BJ (cell line): ENCODE data around the gene FARP1. TPM values are rescaled to one million over a fixed set of nuclear protein-coding genes. Genes with fewer than 3 reads are reported as not detected.
"Not testable (repeated sequence)": the region's sequence is repeated elsewhere in the genome, so short reads cannot be mapped to it uniquely, and the experiment has no call there.

Source experiments
- CTCF ChIA-PET: fragments of 350-600 bp; formaldehyde crosslinking; extraction: SDS; loops from one replicate; lab custom pipeline; 2021; ENCODE audit warnings: antibody characterized with exemption, inconsistent platforms; lab: Yijun Ruan, JAX
- POLR2A ChIA-PET: fragments of 300-600 bp; sonication (Branson Sonifier 250); formaldehyde crosslinking; extraction: SDS; loops from one replicate; lab custom pipeline; 2021; ENCODE audit warnings: antibody characterized with exemption; lab: Charles Lee
- DNase-seq: peaks from one replicate; pipeline ENCODE4 v3.0.0-alpha.2; 2011; ENCODE audit warnings: low read depth
- H3K27me3 ChIP-seq: 2 replicates; pipeline ENCODE4 v1.6.0; 2011; ENCODE audit warnings: low read length; ENCODE audit not compliant: control insufficient read depth, insufficient read depth
- H3K36me3 ChIP-seq: 2 replicates; pipeline ENCODE4 v1.5.1; 2011; ENCODE audit warnings: low read length; ENCODE audit not compliant: control insufficient read depth, insufficient read depth
- H3K4me3 ChIP-seq: 2 replicates; pipeline ENCODE4 v1.5.1; 2011; ENCODE audit warnings: low read depth, mild to moderate bottlenecking, control low read depth, low read length
- polyA plus RNA-seq: library from polyadenylated mRNA; depleted of rRNA; stranded (reverse); fragments of >200 nt; gene quantifications from 2 replicates; pipeline ENCODE4 v1.2.3, GENCODE V29; 2011
- TF ChIP-seq, protein P1 (sequence below): IDR thresholded peaks from 2 replicates; pipeline ENCODE4 v1.5.1; 2011; ENCODE audit warnings: low read depth, mild to moderate bottlenecking, control low read depth, inconsistent platforms, low read length, moderate library complexity; ENCODE audit not compliant: insufficient read depth

Gene FARP1
- polyA plus RNA-seq, 1 experiment, result 64.0 TPM

DNA sequence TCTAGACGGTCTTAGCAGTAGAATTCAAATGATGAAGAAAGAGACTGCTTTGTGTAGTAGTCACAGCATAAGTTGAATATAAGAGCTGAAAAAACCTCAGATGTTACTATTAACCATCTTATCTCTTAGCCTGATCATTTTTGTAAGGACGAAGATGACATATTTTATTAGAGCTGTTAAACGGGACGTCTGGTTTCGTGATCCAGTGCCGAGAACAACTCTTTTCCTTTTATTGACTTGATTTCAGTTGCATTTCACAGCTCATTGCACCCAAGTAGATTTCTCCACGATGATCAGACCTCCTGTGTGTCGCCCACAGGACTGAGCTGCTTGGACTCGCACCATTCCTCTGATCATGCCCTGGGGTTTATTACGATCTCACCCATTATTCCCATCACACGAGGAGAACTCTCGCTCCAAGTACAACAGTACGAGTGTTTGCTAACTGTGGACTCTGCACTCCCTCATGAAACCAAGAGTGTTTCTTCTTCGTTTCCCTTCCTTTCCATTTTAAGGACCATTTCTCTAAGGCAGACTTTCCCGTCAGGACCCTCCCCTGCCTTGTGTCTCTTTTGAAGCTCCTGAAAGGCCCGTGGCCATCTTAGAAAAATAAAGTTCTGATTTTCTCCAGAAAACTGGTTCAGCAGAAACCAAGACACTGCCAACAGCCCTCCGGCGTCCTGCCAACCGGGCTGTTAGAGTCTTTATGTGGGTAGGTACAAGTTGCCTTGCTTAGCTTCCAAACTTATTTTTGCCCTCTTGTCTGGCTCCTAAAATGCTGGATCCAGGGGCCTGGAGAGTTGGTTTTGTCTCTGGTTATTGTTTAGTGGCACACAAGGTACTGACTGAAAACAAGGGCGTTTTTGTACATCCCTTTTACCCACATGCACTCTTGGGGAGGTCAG lies 82.4 kb downstream of the FARP1 start:
- POLR2A ChIA-PET, result no interaction called here
- Histone ChIP-seq H3K36me3 (peaks cover 2% of the 10 kb centered on the region), H3K4me3 (no peak overlapping the region), H3K27me3 (no peaks in the 10 kb centered on the region)
- no peak for DNase-seq
- CTCF ChIA-PET, result interaction anchor here (0.5 to 1.5 kb wide), 5 partner anchors 9 to 174 kb away, joined by 3 read pairs; no protein-coding TSS in a partner anchor
- TF ChIP-seq, protein P1, sequence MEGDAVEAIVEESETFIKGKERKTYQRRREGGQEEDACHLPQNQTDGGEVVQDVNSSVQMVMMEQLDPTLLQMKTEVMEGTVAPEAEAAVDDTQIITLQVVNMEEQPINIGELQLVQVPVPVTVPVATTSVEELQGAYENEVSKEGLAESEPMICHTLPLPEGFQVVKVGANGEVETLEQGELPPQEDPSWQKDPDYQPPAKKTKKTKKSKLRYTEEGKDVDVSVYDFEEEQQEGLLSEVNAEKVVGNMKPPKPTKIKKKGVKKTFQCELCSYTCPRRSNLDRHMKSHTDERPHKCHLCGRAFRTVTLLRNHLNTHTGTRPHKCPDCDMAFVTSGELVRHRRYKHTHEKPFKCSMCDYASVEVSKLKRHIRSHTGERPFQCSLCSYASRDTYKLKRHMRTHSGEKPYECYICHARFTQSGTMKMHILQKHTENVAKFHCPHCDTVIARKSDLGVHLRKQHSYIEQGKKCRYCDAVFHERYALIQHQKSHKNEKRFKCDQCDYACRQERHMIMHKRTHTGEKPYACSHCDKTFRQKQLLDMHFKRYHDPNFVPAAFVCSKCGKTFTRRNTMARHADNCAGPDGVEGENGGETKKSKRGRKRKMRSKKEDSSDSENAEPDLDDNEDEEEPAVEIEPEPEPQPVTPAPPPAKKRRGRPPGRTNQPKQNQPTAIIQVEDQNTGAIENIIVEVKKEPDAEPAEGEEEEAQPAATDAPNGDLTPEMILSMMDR, result no peak

GRCh38 chr13:98226496-98226895 lies 83.6 kb downstream of the FARP1 start:
- H3K36me3 ChIP-seq, result peaks cover 2% of the 10 kb centered on the region
- ChIA-PET CTCF (no interaction called here), POLR2A (no interaction called here)
- no peak for DNase-seq
- no peak overlapping the region for H3K4me3 ChIP-seq
- H3K27me3 ChIP-seq, result no peaks in the 10 kb centered on the region
- TF ChIP-seq, protein P1, result no peak

GRCh38 chr13:98228661-98229341 lies 85.9 kb downstream of the FARP1 start:
- ChIA-PET CTCF (interaction anchor here (0.6 to 1.5 kb wide), 2 partner anchors 11 to 53 kb away, joined by 3 to 4 read pairs; no protein-coding TSS in a partner anchor), POLR2A (no interaction called here)
- no peak overlapping the region for H3K4me3 ChIP-seq
- TF ChIP-seq, protein P1, result no peak
- H3K27me3 ChIP-seq, result no peaks in the 10 kb centered on the region
- peaks cover 2% of the 10 kb centered on the region for H3K36me3 ChIP-seq
- DNase-seq, result peak; percentile 89

- POLR2A ChIA-PET, result interaction anchor here (0.7 kb wide), 1 partner anchor 11 kb away, joined by 3 read pairs; no protein-coding TSS in a partner anchor
- CTCF ChIA-PET, H3K4me3 ChIP-seq: not testable (repeated sequence)
These were observed 87.9 kb downstream of the FARP1 start for GRCh38 chr13:98230762-98231161.

GRCh38 chr13:98232456-98232855 lies 89.6 kb downstream of the FARP1 start:
- no peaks in the 10 kb centered on the region for H3K36me3 ChIP-seq
- DNase-seq, result no peak
- ChIA-PET POLR2A (no interaction called here), CTCF (no interaction called here)
- H3K4me3 ChIP-seq, result no peak overlapping the region
- H3K27me3 ChIP-seq, result no peaks in the 10 kb centered on the region
- TF ChIP-seq, protein P1, result no peak

More at GRCh38 chr13:98230762-98231161, 87.9 kb downstream of the FARP1 start:
- not testable (repeated sequence) for DNase-seq, H3K36me3 ChIP-seq, H3K27me3 ChIP-seq
